Psoas muscle (tissue), 8 donors: ENCODE measurements around the gene DERA. TPM values are rescaled to one million over a fixed set of nuclear protein-coding genes. Genes with fewer than 3 reads are reported as not detected.

Experiments
- ATAC-seq, 4 donors: fragments of 200-7000 bp; cut with Tn5 transposase; one replicate each; pipeline ENCODE4 v1.9.1; 2020; ENCODE audit warnings: moderate library complexity in 3 of 4, mild to moderate bottlenecking in 2 of 4
- DNase-seq, 2 donors: peaks; one replicate each; pipeline ENCODE4 v3.0.0-alpha.2; 2020
- H3K27ac ChIP-seq: fragments of 200-600 bp; one replicate; pipeline ENCODE4 v1.8.0; 2022
- H3K27me3 ChIP-seq, 3 donors: fragments of 200-600 bp in 1 of 3; one replicate each; pipeline versions ENCODE4 v1.6.1 to v1.8.0; 2013 to 2022; ENCODE audit warnings: low read length in 2 of 3, mild to moderate bottlenecking in 2 of 3, moderate library complexity in 1 of 3; ENCODE audit not compliant: insufficient read depth in 3 of 3
- H3K36me3 ChIP-seq, 2 donors: fragments of 200-600 bp in 1 of 2; one replicate each; pipeline versions ENCODE4 v1.6.1 to v1.8.0; 2013 to 2022; ENCODE audit warnings: low read depth in 1 of 2, mild to moderate bottlenecking in 1 of 2, moderate library complexity in 1 of 2; ENCODE audit not compliant: insufficient read depth in 1 of 2
- H3K4me1 ChIP-seq: fragments of 200-600 bp; one replicate; pipeline ENCODE4 v1.8.0; 2022
- H3K4me3 ChIP-seq: fragments of 200-600 bp; one replicate; pipeline ENCODE4 v1.8.0; 2022; ENCODE audit warnings: mild to moderate bottlenecking
- H3K9me3 ChIP-seq: fragments of 200-600 bp; one replicate; pipeline ENCODE4 v1.8.0; 2022
- WGBS, 3 donors: extraction: QIAGEN DNeasy Blood & Tissue Kit; methylation state at CpG; one replicate each; pipeline versions ENCODE4 v1.1.6 to v1.1.7; 2013; 5-methylcytosine and 5-hydroxymethylcytosine counted together
- intact Hi-C, 2 donors: fragments of 100-400 bp; cut with DNase I; formaldehyde crosslinking; loops; one replicate each; pipeline versions ENCODE4 v1.11.0 to v1.14.2; 2022
- polyA plus RNA-seq, 3 donors: library from polyadenylated mRNA; stranded (reverse); fragments of 200-250 nt; gene quantifications; one replicate each; pipeline ENCODE4 v1.2.3, GENCODE V29; 2013
- total RNA-seq, 4 donors: library from RNA; stranded (reverse); fragmentation: NEBNext Ultra II Directional in 2 of 4; extraction: Animal tissue kit (Norgen Biotek cat#: 25700) in 2 of 4; gene quantifications; one replicate each; pipeline versions ENCODE4 v1.2.1 to v1.2.4, GENCODE V29; 2021 to 2023
- TF ChIP-seq, protein P1 (sequence below): fragments of 200-600 bp; IDR thresholded peaks from one replicate; pipeline ENCODE4 v1.8.0; 2022; ENCODE audit warnings: antibody characterized with exemption
- donor health status: healthy with polysubstance abuse.
- donor health status: DM: no; HTN: no; CAD: no; lungs with moderate emphysema.
- donor health status: Bipolar disorder and iron deficiency.
- donor health status: healthy.
- donor health status: DM: yes; HTN: yes; CAD: no.
- donor health status: DM: no; HTN: no; CAD: no.
- donor health status: DM: no; HTN: no; CAD: no.
- donor health status: DM: yes; HTN: yes; CAD: no.

Gene DERA
- total and polyA plus RNA-seq, 7 donors: 14.3 to 31.5 (median 19.8) TPM

DNA sequence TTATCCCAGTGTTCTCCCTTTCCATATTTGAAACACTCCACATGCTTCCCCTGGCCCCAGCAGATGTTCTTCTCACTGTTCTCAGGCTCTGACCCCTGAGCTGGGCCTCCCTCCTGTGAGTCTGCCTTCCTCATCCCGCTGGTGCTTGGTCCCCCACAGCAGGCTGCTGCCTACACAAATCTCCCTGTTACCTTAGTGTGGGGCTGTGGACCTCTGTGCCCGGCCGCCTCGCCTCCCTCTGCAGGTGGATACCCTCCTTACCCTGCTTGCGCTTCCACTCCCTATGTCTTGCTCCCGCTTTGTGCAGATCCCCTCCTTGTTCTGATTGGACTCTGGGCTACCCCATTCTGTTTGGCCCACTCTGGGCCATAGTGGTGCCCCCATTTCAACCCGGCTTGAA, 6.9 kb downstream of the DERA start:
- H3K4me1 ChIP-seq: no peaks in the 10 kb centered on the region
- DNase-seq (no peak), ATAC-seq (no peak)
- no peaks in the 10 kb centered on the region for H3K27me3 ChIP-seq
- no peaks in the 10 kb centered on the region for H3K36me3 ChIP-seq
- H3K4me3 ChIP-seq: no peak overlapping the region
- TF ChIP-seq, protein P1, sequence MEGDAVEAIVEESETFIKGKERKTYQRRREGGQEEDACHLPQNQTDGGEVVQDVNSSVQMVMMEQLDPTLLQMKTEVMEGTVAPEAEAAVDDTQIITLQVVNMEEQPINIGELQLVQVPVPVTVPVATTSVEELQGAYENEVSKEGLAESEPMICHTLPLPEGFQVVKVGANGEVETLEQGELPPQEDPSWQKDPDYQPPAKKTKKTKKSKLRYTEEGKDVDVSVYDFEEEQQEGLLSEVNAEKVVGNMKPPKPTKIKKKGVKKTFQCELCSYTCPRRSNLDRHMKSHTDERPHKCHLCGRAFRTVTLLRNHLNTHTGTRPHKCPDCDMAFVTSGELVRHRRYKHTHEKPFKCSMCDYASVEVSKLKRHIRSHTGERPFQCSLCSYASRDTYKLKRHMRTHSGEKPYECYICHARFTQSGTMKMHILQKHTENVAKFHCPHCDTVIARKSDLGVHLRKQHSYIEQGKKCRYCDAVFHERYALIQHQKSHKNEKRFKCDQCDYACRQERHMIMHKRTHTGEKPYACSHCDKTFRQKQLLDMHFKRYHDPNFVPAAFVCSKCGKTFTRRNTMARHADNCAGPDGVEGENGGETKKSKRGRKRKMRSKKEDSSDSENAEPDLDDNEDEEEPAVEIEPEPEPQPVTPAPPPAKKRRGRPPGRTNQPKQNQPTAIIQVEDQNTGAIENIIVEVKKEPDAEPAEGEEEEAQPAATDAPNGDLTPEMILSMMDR: no peak
- no peaks in the 10 kb centered on the region for H3K9me3 ChIP-seq
- intact Hi-C loops: no loop called here
- no peak overlapping the region for H3K27ac ChIP-seq
- WGBS, 3 donors: 91 to 94% (median 92%) methylated on average over 7 of the region's 7 CpGs

DNA sequence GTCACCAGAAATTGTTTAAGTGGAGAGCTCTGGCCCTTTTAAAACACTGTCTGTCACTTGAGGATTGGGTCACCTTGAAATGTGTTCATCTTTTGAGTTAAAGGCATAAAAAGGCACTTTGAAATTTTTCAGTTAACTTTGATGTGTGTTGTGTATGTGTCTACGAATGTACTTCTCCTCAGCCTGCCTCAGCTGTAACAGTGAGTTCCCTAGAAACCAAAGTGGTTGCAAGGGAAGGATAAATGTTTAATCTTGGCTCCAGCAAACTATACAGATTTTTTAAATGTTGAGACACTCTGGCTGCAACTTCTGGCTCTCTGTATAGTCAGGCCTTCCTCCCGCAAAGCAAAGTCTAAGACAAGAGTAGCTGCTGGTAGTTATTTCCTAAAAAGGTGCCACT, 8.3 kb downstream of the DERA start:
- intact Hi-C loops: no loop called here
- TF ChIP-seq, protein P1: no peak
- ATAC-seq: no peak
- no peak for DNase-seq
- 85 to 90% (median 87%) methylated on average over 2 of the region's 2 CpGs for WGBS, 3 donors
- Histone ChIP-seq H3K4me3 (no peak overlapping the region), H3K36me3 (no peaks in the 10 kb centered on the region), H3K9me3 (no peaks in the 10 kb centered on the region), H3K27ac (no peak overlapping the region), H3K4me1 (no peaks in the 10 kb centered on the region), H3K27me3 (no peaks in the 10 kb centered on the region)

DNA sequence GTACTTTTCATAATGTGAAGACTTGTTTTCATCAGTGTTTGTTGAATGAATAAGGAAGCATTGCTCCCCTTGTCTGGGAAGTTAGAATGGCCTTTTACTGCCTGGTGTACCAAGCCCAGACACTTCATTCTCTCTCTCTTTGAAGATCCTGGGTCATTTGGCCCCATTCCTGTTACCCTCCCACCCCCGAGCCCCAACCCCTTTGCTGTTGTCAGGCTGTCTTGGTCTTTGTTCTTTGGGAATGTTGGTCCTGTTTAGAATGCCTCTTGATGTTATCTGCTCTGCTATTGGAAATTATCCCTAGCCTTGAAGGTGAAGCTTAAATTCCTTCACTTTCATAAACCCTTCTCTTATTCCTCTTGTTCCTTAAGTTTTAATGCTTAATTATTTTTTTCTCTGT, 13.8 kb downstream of the DERA start:
- Histone ChIP-seq H3K27ac (no peak overlapping the region), H3K9me3 (no peaks in the 10 kb centered on the region), H3K4me3 (no peak overlapping the region), H3K27me3 (no peaks in the 10 kb centered on the region), H3K4me1 (peaks cover 12% of the 10 kb centered on the region), H3K36me3 (no peaks in the 10 kb centered on the region)
- intact Hi-C loops: no loop called here
- DNase-seq: no peak
- no peak for ATAC-seq
- TF ChIP-seq, protein P1: no peak
- WGBS, 3 donors: 95 to 100% (median 96%) methylated on average over 1 of the region's 1 CpG

DNA sequence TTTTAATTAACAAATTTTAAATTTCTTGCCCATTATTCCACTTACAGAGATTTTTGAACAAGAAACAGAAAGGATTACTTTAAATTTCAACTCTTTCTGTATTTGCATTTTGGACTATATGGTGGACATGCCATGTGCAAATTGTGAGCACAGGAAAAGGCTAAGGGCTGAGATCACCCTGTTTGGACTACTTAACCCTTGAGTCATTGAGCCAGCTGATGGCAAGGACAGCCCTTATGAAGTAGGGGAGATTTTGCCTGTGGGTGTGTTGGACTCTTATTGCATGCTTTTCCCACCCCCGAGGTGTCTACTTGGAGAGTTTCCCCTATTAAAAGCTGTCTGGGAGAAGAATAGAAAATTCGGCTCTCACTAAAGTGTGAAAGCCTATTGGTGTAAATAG, 17.2 kb downstream of the DERA start:
- Histone ChIP-seq H3K36me3 (no peaks in the 10 kb centered on the region), H3K27me3 (no peaks in the 10 kb centered on the region), H3K27ac (no peak overlapping the region), H3K4me1 (peaks cover 12% of the 10 kb centered on the region), H3K9me3 (no peaks in the 10 kb centered on the region), H3K4me3 (no peak overlapping the region)
- 29 to 72% (median 41%) methylated on average over 2 of the region's 2 CpGs for WGBS, 3 donors
- DNase-seq (no peak), ATAC-seq (peak; percentile 47 to 67 (median 58))
- intact Hi-C loops: no loop called here
- TF ChIP-seq, protein P1: no peak

DNA sequence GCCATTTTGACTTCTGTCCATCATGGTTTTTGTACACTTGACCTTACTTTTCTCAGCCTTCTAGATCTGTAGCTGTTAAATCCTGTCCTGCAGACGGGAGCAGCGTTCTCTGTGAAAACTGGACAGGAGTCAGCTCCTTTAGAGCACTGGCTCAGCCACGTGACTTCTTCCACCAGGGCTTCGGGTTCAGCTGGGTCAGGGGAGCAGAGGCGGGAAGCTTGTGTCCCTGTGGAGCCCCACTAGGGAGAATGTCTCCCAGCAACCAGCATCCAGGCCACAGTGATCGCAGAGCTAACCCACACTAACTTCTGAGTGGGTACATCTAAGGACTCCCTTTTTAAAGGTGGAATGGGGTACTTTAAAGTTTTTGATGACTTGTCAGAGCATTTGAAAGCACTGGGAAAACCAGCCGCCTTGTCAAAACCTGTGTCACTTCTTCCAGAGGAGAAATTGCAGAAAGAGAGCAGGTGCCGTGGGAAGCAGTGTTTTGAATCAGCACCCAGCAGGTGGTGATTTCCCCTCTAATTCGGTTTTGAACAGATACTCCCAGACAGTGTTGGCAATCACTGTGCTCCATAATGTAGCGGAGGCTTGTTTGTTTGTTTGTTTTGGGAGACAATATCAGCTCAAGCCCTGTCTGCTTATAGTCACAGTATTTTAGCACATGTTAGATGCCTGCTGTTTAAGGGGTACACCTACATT, 17.9 kb downstream of the DERA start:
- 41 to 61% (median 43%) methylated on average over 10 of the region's 10 CpGs for WGBS, 3 donors
- no peak overlapping the region for H3K27ac ChIP-seq
- intact Hi-C loops: no loop called here

More for the DNA sequence above, 17.9 kb downstream of the DERA start:
- DNase-seq (no peak), ATAC-seq (peak in 3 of 4 donors; percentile 13 to 54 (median 48))
- Histone ChIP-seq H3K4me1 (peaks cover 12% of the 10 kb centered on the region), H3K4me3 (no peak overlapping the region), H3K27me3 (no peaks in the 10 kb centered on the region), H3K9me3 (no peaks in the 10 kb centered on the region), H3K36me3 (no peaks in the 10 kb centered on the region)
- TF ChIP-seq, protein P1: no peak
